LNCaP clone FGC (cell line): ENCODE measurements around the gene AKT1S1.
A peak's percentile ranks its signal among the peaks of the same experiment; 100 is the strongest.

Experiments
- DNase-seq: peaks from one replicate; pipeline ENCODE4 v3.0.0-alpha.2; 2011; ENCODE audit warnings: low read depth
- H3K4me3 ChIP-seq: 2 replicates; pipeline ENCODE4 v1.5.1; 2011; ENCODE audit warnings: mild to moderate bottlenecking, low read depth, low read length, control low read depth
- CTCF ChIP-seq: IDR thresholded peaks from 2 replicates; pipeline ENCODE4 v1.5.1; 2012; ENCODE audit warnings: mild to moderate bottlenecking; ENCODE audit not compliant: control insufficient read depth, insufficient read depth; ENCODE audit errors: extremely low read depth

Gene AKT1S1

GRCh38 chr19:49881672-49882394 is 4.7 kb upstream of the AKT1S1 start:
- no peak for TF ChIP-seq CTCF
- no peak for DNase-seq
- no peak overlapping the region for H3K4me3 ChIP-seq

- TF ChIP-seq CTCF: no peak
- no peak overlapping the region for H3K4me3 ChIP-seq
- no peak for DNase-seq
These were observed 4.0 kb upstream of the AKT1S1 start for GRCh38 chr19:49881186-49881585.

GRCh38 chr19:49880162-49880869 is 3.2 kb upstream of the AKT1S1 start:
- DNase-seq: no peak
- H3K4me3 ChIP-seq: no peak overlapping the region
- no peak for TF ChIP-seq CTCF

- TF ChIP-seq CTCF: no peak
- H3K4me3 ChIP-seq: peak overlapping the region; percentile 85
- no peak for DNase-seq
These were observed 2.2 kb upstream of the AKT1S1 start for GRCh38 chr19:49879243-49879963.

GRCh38 chr19:49878744-49879070 is 1.6 kb upstream of the AKT1S1 start:
- no peak for DNase-seq
- peak overlapping the region; percentile 85 for H3K4me3 ChIP-seq
- TF ChIP-seq CTCF: no peak

GRCh38 chr19:49877879-49878743 is 956 bp upstream of the AKT1S1 start:
- no peak for TF ChIP-seq CTCF
- DNase-seq: peak; percentile 90
- peak overlapping the region; percentile 85 for H3K4me3 ChIP-seq
